Measurements from ENCODE around the gene KIAA1328.

GRCh38 chr18:37163119-37163518 is 334.2 kb downstream of the KIAA1328 start:
- TF ChIP-seq POLR2AphosphoS5 (IDR thresholded peaks at IDR 0.05) = no peak
- TF ChIP-seq CTCF (IDR thresholded peaks at IDR 0.05; ENCODE audit: poor library complexity, severe bottlenecking) = no peak
- no peak for TF ChIP-seq EZH2 (IDR thresholded peaks at IDR 0.05; ENCODE audit: borderline replicate concordance, insufficient read depth, low read length, poor library complexity, severe bottlenecking)

Data from neural cell (in vitro differentiated cells).